ENCODE measurements around the gene OR52N4. TPM values are rescaled to one million over a fixed set of nuclear protein-coding genes. Genes with fewer than 3 reads are reported as not detected.
"Not testable (repeated sequence)": the region's sequence is repeated elsewhere in the genome, so short reads cannot be mapped to it uniquely, and the experiment has no call there.

The OR52N4 gene
- total RNA-seq, result not detected

GRCh38 chr11:5753943-5754342 is at the start of gene OR52N4:
Gene OR52N4, plus strand, starts transcription at chr11:5754243. Its CDS starts 498 bp downstream, at chr11:5754741.
- Histone ChIP-seq H3K4me3 (ENCODE audit: low read length in 3 of 3) (no peak within 1 kb of the TSS), H3K9ac (ENCODE audit: low read depth in 1 of 3, low read length in 3 of 3) (no peak within 1 kb of the TSS), H3K9me3 (ENCODE audit: control insufficient read depth in 3 of 3, low read length in 3 of 3) (no peaks in the 10 kb centered on the region), H3K36me3 (ENCODE audit: control insufficient read depth in 3 of 3, insufficient read depth in 3 of 3, low read length in 3 of 3) (no peaks in the 10 kb centered on the region), H3K27ac (ENCODE audit: low read depth, low read length) (no peak within 1 kb of the TSS), H3K27me3 (ENCODE audit: control insufficient read depth in 3 of 3, insufficient read depth in 3 of 3, low read length in 3 of 3) (no peaks in the 10 kb centered on the region), H3K4me1 (ENCODE audit: control insufficient read depth in 3 of 3, insufficient read depth in 3 of 3, low read length in 3 of 3) (no peaks in the 10 kb centered on the region)

- Histone ChIP-seq H3K27ac (ENCODE audit: low read depth, low read length) (no peak overlapping the region), H3K4me3 (ENCODE audit: low read length in 3 of 3) (no peak overlapping the region), H3K9me3 (ENCODE audit: control insufficient read depth in 3 of 3, low read length in 3 of 3) (no peaks in the 10 kb centered on the region), H3K4me1 (ENCODE audit: control insufficient read depth in 3 of 3, insufficient read depth in 3 of 3, low read length in 3 of 3) (no peaks in the 10 kb centered on the region), H3K36me3 (ENCODE audit: control insufficient read depth in 3 of 3, insufficient read depth in 3 of 3, low read length in 3 of 3) (peaks cover 0 to 21% (median 10%) of the 10 kb centered on the region in 3 donors), H3K9ac (ENCODE audit: low read depth in 1 of 3, low read length in 3 of 3) (no peak overlapping the region), H3K27me3 (ENCODE audit: control insufficient read depth in 3 of 3, insufficient read depth in 3 of 3, low read length in 3 of 3) (no peaks in the 10 kb centered on the region)
Measured at GRCh38 chr11:5705688-5706087, 48.4 kb upstream of the OR52N4 start.

- H3K27me3 ChIP-seq (ENCODE audit: control insufficient read depth in 3 of 3, insufficient read depth in 3 of 3, low read length in 3 of 3), result no peaks in the 10 kb centered on the region
Measured at GRCh38 chr11:5712507-5712906, 41.5 kb upstream of the OR52N4 start.

GRCh38 chr11:5713695-5714094 is 40.3 kb upstream of the OR52N4 start:
- no peaks in the 10 kb centered on the region for H3K27me3 ChIP-seq (ENCODE audit: control insufficient read depth in 3 of 3, insufficient read depth in 3 of 3, low read length in 3 of 3)

More at GRCh38 chr11:5712507-5712906, 41.5 kb upstream of the OR52N4 start:
- H3K27ac ChIP-seq (ENCODE audit: low read depth, low read length), result no peak overlapping the region
- H3K9ac ChIP-seq (ENCODE audit: low read depth in 1 of 3, low read length in 3 of 3), result no peak overlapping the region
- H3K4me1 ChIP-seq (ENCODE audit: control insufficient read depth in 3 of 3, insufficient read depth in 3 of 3, low read length in 3 of 3), result no peaks in the 10 kb centered on the region
- H3K9me3 ChIP-seq (ENCODE audit: control insufficient read depth in 3 of 3, low read length in 3 of 3), result no peaks in the 10 kb centered on the region
- H3K4me3 ChIP-seq (ENCODE audit: low read length in 3 of 3), result no peak overlapping the region
- peaks cover 0 to 13% (median 7%) of the 10 kb centered on the region in 3 donors for H3K36me3 ChIP-seq (ENCODE audit: control insufficient read depth in 3 of 3, insufficient read depth in 3 of 3, low read length in 3 of 3)

GRCh38 chr11:5716518-5716917 is 37.5 kb upstream of the OR52N4 start:
- not testable (repeated sequence) for H3K9me3 ChIP-seq (ENCODE audit: control insufficient read depth in 3 of 3, low read length in 3 of 3); H3K4me1 ChIP-seq (ENCODE audit: control insufficient read depth in 3 of 3, insufficient read depth in 3 of 3, low read length in 3 of 3); H3K36me3 ChIP-seq (ENCODE audit: control insufficient read depth in 3 of 3, insufficient read depth in 3 of 3, low read length in 3 of 3); H3K9ac ChIP-seq (ENCODE audit: low read depth in 1 of 3, low read length in 3 of 3); H3K27me3 ChIP-seq (ENCODE audit: control insufficient read depth in 3 of 3, insufficient read depth in 3 of 3, low read length in 3 of 3); H3K27ac ChIP-seq (ENCODE audit: low read depth, low read length); H3K4me3 ChIP-seq (ENCODE audit: low read length in 3 of 3)

More at GRCh38 chr11:5713695-5714094, 40.3 kb upstream of the OR52N4 start:
- Histone ChIP-seq H3K27ac (ENCODE audit: low read depth, low read length) (no peak overlapping the region), H3K4me1 (ENCODE audit: control insufficient read depth in 3 of 3, insufficient read depth in 3 of 3, low read length in 3 of 3) (no peaks in the 10 kb centered on the region), H3K36me3 (ENCODE audit: control insufficient read depth in 3 of 3, insufficient read depth in 3 of 3, low read length in 3 of 3) (peaks cover 0 to 7% (median 0%) of the 10 kb centered on the region in 3 donors), H3K4me3 (ENCODE audit: low read length in 3 of 3) (no peak overlapping the region), H3K9ac (ENCODE audit: low read depth in 1 of 3, low read length in 3 of 3) (no peak overlapping the region), H3K9me3 (ENCODE audit: control insufficient read depth in 3 of 3, low read length in 3 of 3) (no peaks in the 10 kb centered on the region)

GRCh38 chr11:5719703-5720495 is 34.1 kb upstream of the OR52N4 start:
- H3K36me3 ChIP-seq (ENCODE audit: control insufficient read depth in 3 of 3, insufficient read depth in 3 of 3, low read length in 3 of 3), result no peaks in the 10 kb centered on the region
- no peak overlapping the region for H3K27ac ChIP-seq (ENCODE audit: low read depth, low read length)
- H3K4me1 ChIP-seq (ENCODE audit: control insufficient read depth in 3 of 3, insufficient read depth in 3 of 3, low read length in 3 of 3), result no peaks in the 10 kb centered on the region
- H3K9me3 ChIP-seq (ENCODE audit: control insufficient read depth in 3 of 3, low read length in 3 of 3), result peaks cover 0 to 2% (median 2%) of the 10 kb centered on the region in 3 donors
- H3K27me3 ChIP-seq (ENCODE audit: control insufficient read depth in 3 of 3, insufficient read depth in 3 of 3, low read length in 3 of 3), result no peaks in the 10 kb centered on the region
- no peak overlapping the region for H3K9ac ChIP-seq (ENCODE audit: low read depth in 1 of 3, low read length in 3 of 3)
- H3K4me3 ChIP-seq (ENCODE audit: low read length in 3 of 3), result no peak overlapping the region

GRCh38 chr11:5722622-5723021 is 31.4 kb upstream of the OR52N4 start:
- H3K4me1 ChIP-seq (ENCODE audit: control insufficient read depth in 3 of 3, insufficient read depth in 3 of 3, low read length in 3 of 3), result no peaks in the 10 kb centered on the region
- no peak overlapping the region for H3K9ac ChIP-seq (ENCODE audit: low read depth in 1 of 3, low read length in 3 of 3)
- H3K27me3 ChIP-seq (ENCODE audit: control insufficient read depth in 3 of 3, insufficient read depth in 3 of 3, low read length in 3 of 3), result no peaks in the 10 kb centered on the region
- H3K4me3 ChIP-seq (ENCODE audit: low read length in 3 of 3), result no peak overlapping the region
- no peaks in the 10 kb centered on the region for H3K36me3 ChIP-seq (ENCODE audit: control insufficient read depth in 3 of 3, insufficient read depth in 3 of 3, low read length in 3 of 3)
- no peak overlapping the region for H3K27ac ChIP-seq (ENCODE audit: low read depth, low read length)
- H3K9me3 ChIP-seq (ENCODE audit: control insufficient read depth in 3 of 3, low read length in 3 of 3), result peaks cover 0 to 2% (median 2%) of the 10 kb centered on the region in 3 donors

GRCh38 chr11:5726351-5726750 is 27.7 kb upstream of the OR52N4 start:
- Histone ChIP-seq H3K4me1 (ENCODE audit: control insufficient read depth in 3 of 3, insufficient read depth in 3 of 3, low read length in 3 of 3) (no peaks in the 10 kb centered on the region), H3K9me3 (ENCODE audit: control insufficient read depth in 3 of 3, low read length in 3 of 3) (no peaks in the 10 kb centered on the region), H3K27me3 (ENCODE audit: control insufficient read depth in 3 of 3, insufficient read depth in 3 of 3, low read length in 3 of 3) (no peaks in the 10 kb centered on the region), H3K4me3 (ENCODE audit: low read length in 3 of 3) (no peak overlapping the region), H3K36me3 (ENCODE audit: control insufficient read depth in 3 of 3, insufficient read depth in 3 of 3, low read length in 3 of 3) (no peaks in the 10 kb centered on the region), H3K27ac (ENCODE audit: low read depth, low read length) (no peak overlapping the region), H3K9ac (ENCODE audit: low read depth in 1 of 3, low read length in 3 of 3) (no peak overlapping the region)

- no peaks in the 10 kb centered on the region for H3K4me1 ChIP-seq (ENCODE audit: control insufficient read depth in 3 of 3, insufficient read depth in 3 of 3, low read length in 3 of 3)
- no peak overlapping the region for H3K9ac ChIP-seq (ENCODE audit: low read depth in 1 of 3, low read length in 3 of 3)
- no peaks in the 10 kb centered on the region for H3K36me3 ChIP-seq (ENCODE audit: control insufficient read depth in 3 of 3, insufficient read depth in 3 of 3, low read length in 3 of 3)
- H3K4me3 ChIP-seq (ENCODE audit: low read length in 3 of 3), result no peak overlapping the region
- H3K27ac ChIP-seq (ENCODE audit: low read depth, low read length), result no peak overlapping the region
- no peaks in the 10 kb centered on the region for H3K27me3 ChIP-seq (ENCODE audit: control insufficient read depth in 3 of 3, insufficient read depth in 3 of 3, low read length in 3 of 3)
- H3K9me3 ChIP-seq (ENCODE audit: control insufficient read depth in 3 of 3, low read length in 3 of 3), result no peaks in the 10 kb centered on the region
Measured at GRCh38 chr11:5727691-5728090, 26.4 kb upstream of the OR52N4 start.

- Histone ChIP-seq H3K4me1 (ENCODE audit: control insufficient read depth in 3 of 3, insufficient read depth in 3 of 3, low read length in 3 of 3) (peaks cover 0 to 5% (median 0%) of the 10 kb centered on the region in 3 donors), H3K27ac (ENCODE audit: low read depth, low read length) (no peak within 1 kb of the TSS), H3K9me3 (ENCODE audit: control insufficient read depth in 3 of 3, low read length in 3 of 3) (no peaks in the 10 kb centered on the region), H3K4me3 (ENCODE audit: low read length in 3 of 3) (no peak within 1 kb of the TSS), H3K36me3 (ENCODE audit: control insufficient read depth in 3 of 3, insufficient read depth in 3 of 3, low read length in 3 of 3) (no peaks in the 10 kb centered on the region), H3K9ac (ENCODE audit: low read depth in 1 of 3, low read length in 3 of 3) (no peak within 1 kb of the TSS), H3K27me3 (ENCODE audit: control insufficient read depth in 3 of 3, insufficient read depth in 3 of 3, low read length in 3 of 3) (no peaks in the 10 kb centered on the region)
Measured at GRCh38 chr11:5736396-5736795, 17.6 kb upstream of the OR52N4 start, which contains the start of gene OR56B1. Gene OR56B1, plus strand, starts transcription at chr11:5736448. Its CDS starts 69 bp downstream, at chr11:5736517.
